Uterus (tissue), 2 donors: Measurements from ENCODE around the gene MYH4.

Experiments
- CTCF ChIP-seq, 4 experiments: fragments of 200-600 bp in 2 of 4; fragments of 450-650 bp in 2 of 4; sonication (generic) in 2 of 4; IDR thresholded peaks; one replicate each; pipeline ENCODE4 v1.5.1; 2016 to 2019; ENCODE audit warnings: antibody characterized with exemption in 4 of 4, mild to moderate bottlenecking in 2 of 4, moderate library complexity in 1 of 4
- POLR2A ChIP-seq, 2 donors: fragments of 450-650 bp; IDR thresholded peaks; one replicate each; pipeline ENCODE4 v1.6.1; 2016; ENCODE audit warnings: antibody characterized with exemption in 2 of 2, mild to moderate bottlenecking in 1 of 2, moderate library complexity in 1 of 2

- TF ChIP-seq CTCF (IDR thresholded peaks at IDR 0.05) (no peak), POLR2A (IDR thresholded peaks at IDR 0.05) (no peak)
Observed at GRCh38 chr17:10477701-10478100, 8.3 kb upstream of the MYH4 start.
